GM23248 (cell line): ENCODE data around the gene TRIOBP.

ENCODE experiments used
- EZH2 ChIP-seq: fragments of 200-600 bp; sonication (generic); IDR thresholded peaks from 2 replicates; pipeline ENCODE4 v1.6.1; 2018; ENCODE audit warnings: antibody characterized with exemption, mild to moderate bottlenecking; ENCODE audit not compliant: insufficient read depth, poor library complexity, severe bottlenecking
- EZH2phosphoT487 ChIP-seq: fragments of 200-600 bp; sonication (generic); IDR thresholded peaks from 2 replicates; pipeline ENCODE4 v1.6.1; 2018; ENCODE audit warnings: antibody characterized with exemption, moderate library complexity, mild to moderate bottlenecking, low read depth; ENCODE audit not compliant: insufficient read depth

DNA sequence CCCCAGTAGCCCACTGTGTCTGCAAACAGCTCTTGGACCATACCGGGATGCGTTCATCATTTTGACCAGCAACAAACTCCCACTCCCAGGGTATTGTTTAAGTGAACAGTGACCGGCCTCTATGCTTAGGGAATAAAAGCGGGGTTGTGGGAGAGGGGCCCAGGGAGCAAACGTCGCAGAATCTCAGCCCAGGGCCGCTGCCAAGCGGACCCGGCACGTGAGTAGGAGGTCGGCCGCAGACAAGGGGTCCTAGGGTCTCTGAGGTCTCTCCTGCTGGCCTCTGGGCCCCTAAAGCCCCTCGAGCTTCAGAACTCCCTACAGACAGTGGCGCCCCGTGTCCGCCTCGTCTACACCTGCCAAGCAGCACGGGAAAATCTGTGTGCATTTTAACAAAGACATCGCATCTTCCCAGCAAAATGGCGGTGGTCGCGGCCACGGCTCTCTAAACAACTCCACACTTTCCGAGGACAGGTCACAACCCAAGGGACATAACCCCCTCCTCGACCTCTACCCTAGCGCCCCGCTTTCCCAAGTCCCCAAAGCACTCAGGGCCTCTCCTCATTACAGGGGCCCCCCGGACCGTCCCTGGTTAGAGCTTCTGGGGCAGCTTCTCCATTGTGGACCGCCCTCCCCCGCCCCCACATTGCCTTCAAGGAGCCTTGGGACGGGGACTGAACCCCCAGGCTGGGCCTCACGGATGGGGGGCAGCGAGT lies 106.9 kb downstream of the TRIOBP start:
- TF ChIP-seq EZH2 (no peak), EZH2phosphoT487 (no peak)
